ENCODE data around the gene AUTS2. TPM values are rescaled to one million over a fixed set of nuclear protein-coding genes. Genes with fewer than 3 reads are reported as not detected.

The AUTS2 gene
- total and polyA plus RNA-seq, 9 of the 15 experiments (the other 6 are each of a cell fraction or from before 2014, with no cell fraction given): 0.58 TPM; not detected in 8

DNA sequence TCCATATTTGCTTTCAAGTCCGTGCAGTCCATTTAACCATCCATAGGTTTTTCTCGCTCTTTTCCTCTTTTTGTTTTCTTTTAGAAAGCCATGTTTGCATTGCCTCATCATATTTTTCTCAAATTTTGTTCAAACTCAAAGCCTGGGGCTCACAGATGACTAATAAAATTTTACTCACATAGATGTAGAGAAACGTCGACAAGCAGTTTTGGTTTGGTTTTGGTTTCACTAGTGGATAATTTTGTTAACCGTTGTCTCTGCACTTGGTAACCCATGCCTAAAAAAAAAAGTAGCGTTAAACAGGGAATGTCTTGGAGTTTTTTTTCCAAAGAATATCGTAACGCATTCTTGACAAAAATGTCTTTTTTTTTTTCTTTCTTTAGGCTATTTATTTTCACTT, 1189.5 kb downstream of the AUTS2 start:
- Histone ChIP-seq H3K4me2 (ENCODE audit: insufficient read depth, low read length) (no peak overlapping the region), H2AFZ (ENCODE audit: low read depth, low read length) (no peak overlapping the region), H4K20me1 (replicated peaks; ENCODE audit: control insufficient read depth, insufficient read depth, low read length) (no peaks in the 10 kb centered on the region; the same call in 1 of the 2 replicates), H3K9me1 (ENCODE audit: control insufficient read depth, insufficient read depth, low read length) (no peaks in the 10 kb centered on the region), H3K27ac (ENCODE audit: extremely low read depth, low read depth, low read length) (no peak overlapping the region), H3K36me3 (ENCODE audit: control insufficient read depth, insufficient read depth, low read length) (no peaks in the 10 kb centered on the region), H3K4me3 (no peak overlapping the region), H3K27me3 (ENCODE audit: control insufficient read depth in 2 of 2, insufficient read depth in 2 of 2, low read length in 2 of 2) (peaks cover 54% of the 10 kb centered on the region in 2 experiments), H3K79me2 (ENCODE audit: control insufficient read depth, insufficient read depth, low read length) (no peaks in the 10 kb centered on the region), H3K4me1 (replicated peaks in 1 of 2; ENCODE audit: control insufficient read depth in 2 of 2, insufficient read depth in 2 of 2, low read length in 2 of 2) (peaks cover 0 to 17% of the 10 kb centered on the region in 2 experiments; a peak in 2 of 5 replicates), H3K9ac (ENCODE audit: insufficient read depth in 1 of 2, low read depth in 2 of 2, low read length in 2 of 2) (no peak overlapping the region), H3K9me3 (replicated peaks; ENCODE audit: control insufficient read depth, insufficient read depth, low read depth, low read length) (no peaks in the 10 kb centered on the region)
- ChIA-PET CTCF (ENCODE audit: low intra/inter-chr PET ratio) (no interaction called here), POLR2A (interaction anchor here (1.3 kb wide), 1 partner anchor 15 kb away, joined by 3 read pairs; no protein-coding TSS in a partner anchor)
- TF ChIP-seq PML (IDR thresholded peaks at IDR 0.05; ENCODE audit: low read length): no peak
- no peak for TF ChIP-seq ZNF384 (IDR thresholded peaks at IDR 0.05; ENCODE audit: low read depth, low read length)
- TF ChIP-seq MEF2D (tag; conservative IDR thresholded peaks at IDR 0.05; ENCODE audit: low read depth): no peak
- no peak for TF ChIP-seq ARID2 (IDR thresholded peaks at IDR 0.05)
- no peak for TF ChIP-seq ELF4 (CRISPR knock-in tag; IDR thresholded peaks at IDR 0.05)
- TF ChIP-seq PKNOX1 (IDR thresholded peaks at IDR 0.05): no peak
- no peak for TF ChIP-seq E2F6 (IDR thresholded peaks at IDR 0.05; ENCODE audit: borderline replicate concordance in 1 of 2, extremely low read depth in 1 of 2, insufficient read depth in 1 of 2, insufficient read length in 1 of 2, low read depth in 1 of 2, low read length in 1 of 2, poor library complexity in 1 of 2, severe bottlenecking in 1 of 2)
- TF ChIP-seq SETDB1 (IDR thresholded peaks at IDR 0.05; ENCODE audit: low read length): no peak
- no peak for TF ChIP-seq ZNF551 (CRISPR knock-in tag; IDR thresholded peaks at IDR 0.05)
- TF ChIP-seq ZBTB43 (CRISPR knock-in tag; IDR thresholded peaks at IDR 0.05): no peak
- TF ChIP-seq CBFA2T2 (conservative IDR thresholded peaks at IDR 0.05): no peak
- no TSS peak for BruUV-seq (replicated peaks)
- DNase-seq (ENCODE audit: extremely low read depth in 1 of 4, low spot score in 3 of 4) (no peak), FAIRE-seq (peak; percentile 19), ATAC-seq (no peak)
- under 1% methylated on average over 8 of the region's 8 CpGs for WGBS (ENCODE audit: insufficient coverage, low coverage, missing lambda C conversion rate)
- in situ Hi-C loops (cut with MboI) (no loop called here), intact Hi-C loops (cut with micrococcal nuclease) (no loop called here)
